ENCODE results near the gene SRD5A3. TPM values are rescaled to one million over a fixed set of nuclear protein-coding genes. Genes with fewer than 3 reads are reported as not detected.

SRD5A3 gene
- total RNA-seq, 4 donors from 2014 or later = 1.0 to 6.1 (median 2.9) TPM

DNA sequence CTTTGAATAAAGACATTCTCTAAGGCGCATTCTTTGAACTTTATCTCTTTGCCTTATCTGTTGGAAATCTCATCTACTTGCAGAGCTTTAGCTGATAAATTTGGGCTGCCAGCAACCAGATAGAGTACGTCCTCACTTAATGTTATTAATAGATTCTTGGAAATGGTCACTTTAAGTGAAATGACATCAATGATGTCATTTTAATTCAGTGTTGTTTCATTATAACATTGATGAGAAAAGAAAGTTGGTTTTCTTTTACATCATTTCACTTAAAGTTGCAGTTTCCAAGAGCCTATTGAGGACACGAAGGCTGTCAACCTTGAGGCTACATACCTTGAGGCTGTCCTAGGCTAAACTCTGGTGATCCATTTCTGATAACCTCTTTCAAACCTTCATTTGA, 59.0 kb downstream of the SRD5A3 start:
- Histone ChIP-seq H3K9me3 (no peaks in the 10 kb centered on the region), H3K27me3 (no peaks in the 10 kb centered on the region), H3K27ac (no peak overlapping the region), H3K4me3 (no peak overlapping the region), H3K4me1 (no peaks in the 10 kb centered on the region), H3K36me3 (no peaks in the 10 kb centered on the region)
- no peak for TF ChIP-seq POLR2A (IDR thresholded peaks at IDR 0.05)
- TF ChIP-seq, protein P1, sequence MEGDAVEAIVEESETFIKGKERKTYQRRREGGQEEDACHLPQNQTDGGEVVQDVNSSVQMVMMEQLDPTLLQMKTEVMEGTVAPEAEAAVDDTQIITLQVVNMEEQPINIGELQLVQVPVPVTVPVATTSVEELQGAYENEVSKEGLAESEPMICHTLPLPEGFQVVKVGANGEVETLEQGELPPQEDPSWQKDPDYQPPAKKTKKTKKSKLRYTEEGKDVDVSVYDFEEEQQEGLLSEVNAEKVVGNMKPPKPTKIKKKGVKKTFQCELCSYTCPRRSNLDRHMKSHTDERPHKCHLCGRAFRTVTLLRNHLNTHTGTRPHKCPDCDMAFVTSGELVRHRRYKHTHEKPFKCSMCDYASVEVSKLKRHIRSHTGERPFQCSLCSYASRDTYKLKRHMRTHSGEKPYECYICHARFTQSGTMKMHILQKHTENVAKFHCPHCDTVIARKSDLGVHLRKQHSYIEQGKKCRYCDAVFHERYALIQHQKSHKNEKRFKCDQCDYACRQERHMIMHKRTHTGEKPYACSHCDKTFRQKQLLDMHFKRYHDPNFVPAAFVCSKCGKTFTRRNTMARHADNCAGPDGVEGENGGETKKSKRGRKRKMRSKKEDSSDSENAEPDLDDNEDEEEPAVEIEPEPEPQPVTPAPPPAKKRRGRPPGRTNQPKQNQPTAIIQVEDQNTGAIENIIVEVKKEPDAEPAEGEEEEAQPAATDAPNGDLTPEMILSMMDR (IDR thresholded peaks at IDR 0.05) = no peak
- no peak for DNase-seq
- intact Hi-C loops (cut with DNase I; ENCODE audit: low total_unique reads) = no loop called here

DNA sequence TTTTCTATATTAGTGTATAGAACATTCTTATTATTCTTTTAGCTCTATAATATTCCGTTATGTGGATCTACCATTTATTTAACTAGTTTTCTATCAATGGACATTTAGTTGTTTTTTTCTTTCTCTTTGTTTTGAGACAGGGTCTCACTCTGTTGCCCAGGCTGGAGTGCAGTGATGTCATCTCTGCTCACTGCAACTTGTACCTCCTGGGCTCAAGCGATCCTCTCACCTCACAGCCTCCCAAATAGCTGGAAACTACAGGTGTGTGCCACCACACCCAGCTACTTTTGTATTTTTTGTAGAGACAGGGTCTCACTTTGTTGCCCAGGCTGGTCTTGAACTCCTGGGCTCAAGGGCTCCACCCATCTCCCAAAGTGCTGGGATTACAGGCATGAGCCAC, 60.5 kb downstream of the SRD5A3 start:
- no peaks in the 10 kb centered on the region for H3K36me3 ChIP-seq
- DNase-seq = no peak
- TF ChIP-seq, protein P1 (IDR thresholded peaks at IDR 0.05) = no peak
- TF ChIP-seq POLR2A (IDR thresholded peaks at IDR 0.05) = no peak
- H3K27ac ChIP-seq = no peak overlapping the region
- H3K4me3 ChIP-seq = no peak overlapping the region
- intact Hi-C loops (cut with DNase I; ENCODE audit: low total_unique reads) = no loop called here
- no peaks in the 10 kb centered on the region for H3K9me3 ChIP-seq
- no peaks in the 10 kb centered on the region for H3K4me1 ChIP-seq
- H3K27me3 ChIP-seq = no peaks in the 10 kb centered on the region

DNA sequence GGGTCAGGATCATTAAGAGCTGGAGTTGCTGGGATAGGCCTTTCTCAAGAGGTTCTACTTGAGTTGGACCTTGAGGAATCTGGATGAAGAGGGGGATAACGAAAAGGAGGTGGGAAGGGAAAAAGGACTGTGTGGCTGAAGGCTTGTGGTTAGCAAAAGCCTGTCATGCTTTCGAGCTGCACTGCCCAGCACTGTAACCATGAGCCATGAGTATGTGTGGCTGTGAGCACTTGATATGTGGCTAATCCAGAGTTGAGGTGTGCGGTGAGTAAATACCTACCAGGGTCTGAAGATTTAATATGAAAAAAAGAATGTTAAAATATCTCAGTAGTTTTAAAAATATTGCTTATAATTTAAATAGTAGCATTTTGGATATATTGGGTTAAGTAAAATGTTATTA, 61.1 kb downstream of the SRD5A3 start:
- no peak for TF ChIP-seq POLR2A (IDR thresholded peaks at IDR 0.05)
- TF ChIP-seq, protein P1 (IDR thresholded peaks at IDR 0.05) = no peak
- DNase-seq = no peak
- no peaks in the 10 kb centered on the region for H3K36me3 ChIP-seq
- H3K4me3 ChIP-seq = no peak overlapping the region
- H3K9me3 ChIP-seq = no peaks in the 10 kb centered on the region
- H3K27me3 ChIP-seq = no peaks in the 10 kb centered on the region
- intact Hi-C loops (cut with DNase I; ENCODE audit: low total_unique reads) = no loop called here
- no peaks in the 10 kb centered on the region for H3K4me1 ChIP-seq
- H3K27ac ChIP-seq = no peak overlapping the region

DNA sequence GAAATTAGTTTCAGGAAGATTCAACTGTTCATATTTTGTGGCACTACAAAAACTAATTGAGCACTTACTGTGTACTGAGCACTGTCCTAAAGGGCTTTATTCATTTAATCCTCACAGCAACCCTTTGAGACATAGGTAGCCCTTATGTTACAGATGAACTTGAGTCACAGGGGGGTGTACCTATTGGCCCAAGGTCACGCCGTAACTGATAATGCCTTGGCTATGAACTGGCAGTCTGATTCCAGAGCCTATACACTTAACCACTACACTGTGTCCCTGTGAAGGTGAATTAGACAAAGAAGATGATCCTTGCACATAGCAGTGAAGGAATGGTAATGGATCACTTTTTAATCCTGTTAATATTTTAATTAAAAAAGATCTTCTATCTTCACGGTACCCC, 61.7 kb downstream of the SRD5A3 start:
- H3K4me1 ChIP-seq = no peaks in the 10 kb centered on the region
- H3K27me3 ChIP-seq = no peaks in the 10 kb centered on the region
- intact Hi-C loops (cut with DNase I; ENCODE audit: low total_unique reads) = no loop called here
- DNase-seq = no peak
- no peaks in the 10 kb centered on the region for H3K9me3 ChIP-seq
- TF ChIP-seq, protein P1 (IDR thresholded peaks at IDR 0.05) = no peak
- TF ChIP-seq POLR2A (IDR thresholded peaks at IDR 0.05) = no peak
- H3K27ac ChIP-seq = no peak overlapping the region
- H3K36me3 ChIP-seq = no peaks in the 10 kb centered on the region
- no peak overlapping the region for H3K4me3 ChIP-seq

DNA sequence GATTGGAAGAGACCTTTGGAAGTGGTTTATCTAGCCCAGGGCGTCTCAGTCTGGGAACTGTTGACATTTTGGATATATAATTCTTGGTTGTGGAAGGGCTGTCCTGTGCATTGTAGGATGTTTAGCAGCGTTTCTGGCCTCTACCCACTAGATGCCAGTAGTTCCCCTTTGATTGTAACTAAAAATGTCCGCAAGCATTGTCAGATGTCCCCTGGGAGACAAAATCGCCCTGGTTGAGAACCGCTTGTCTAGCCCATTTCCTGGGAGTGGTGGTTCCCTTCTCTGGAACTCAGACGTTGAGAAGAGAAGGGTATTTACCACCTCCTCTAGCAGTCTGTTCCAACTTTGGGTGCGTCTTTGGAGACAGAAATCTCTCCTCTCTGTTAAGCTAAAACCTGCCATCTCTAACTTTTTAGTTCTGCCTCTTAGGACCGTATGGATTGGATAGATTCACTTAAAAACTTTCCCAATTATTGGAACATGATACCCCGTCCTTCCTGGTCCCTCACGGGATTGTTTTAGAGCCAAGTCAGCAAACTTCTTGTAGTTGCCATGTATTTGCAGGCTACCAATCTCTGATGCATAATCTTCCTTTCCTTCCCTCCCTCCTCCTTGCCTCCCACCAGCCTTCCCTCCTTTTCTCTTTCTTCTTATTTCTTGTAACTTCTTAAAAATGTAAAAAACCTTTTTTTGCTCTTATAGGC, 63.6 kb downstream of the SRD5A3 start:
- no peaks in the 10 kb centered on the region for H3K36me3 ChIP-seq

More for the DNA sequence above, 63.6 kb downstream of the SRD5A3 start:
- intact Hi-C loops (cut with DNase I; ENCODE audit: low total_unique reads) = no loop called here
- Histone ChIP-seq H3K4me3 (no peak overlapping the region), H3K4me1 (no peaks in the 10 kb centered on the region), H3K9me3 (no peaks in the 10 kb centered on the region), H3K27ac (no peak overlapping the region), H3K27me3 (no peaks in the 10 kb centered on the region)
- no peak for TF ChIP-seq POLR2A (IDR thresholded peaks at IDR 0.05)
- TF ChIP-seq, protein P1 (IDR thresholded peaks at IDR 0.05) = no peak
- no peak for DNase-seq
